Amniotic epithelial cell (primary cell): ENCODE results near the gene LRRC26.
A peak's percentile ranks its signal among the peaks of the same experiment; 100 is the strongest.
"Not testable (repeated sequence)": the region's sequence is repeated elsewhere in the genome, so short reads cannot be mapped to it uniquely, and the experiment has no call there.

Source experiments
- DNase-seq: peaks from one replicate; pipeline ENCODE4 v3.0.0-alpha.2; 2010; ENCODE audit warnings: low read depth

Gene LRRC26

GRCh38 chr9:137136261-137136880, 33.5 kb downstream of the LRRC26 start:
- no peak for DNase-seq

DNA sequence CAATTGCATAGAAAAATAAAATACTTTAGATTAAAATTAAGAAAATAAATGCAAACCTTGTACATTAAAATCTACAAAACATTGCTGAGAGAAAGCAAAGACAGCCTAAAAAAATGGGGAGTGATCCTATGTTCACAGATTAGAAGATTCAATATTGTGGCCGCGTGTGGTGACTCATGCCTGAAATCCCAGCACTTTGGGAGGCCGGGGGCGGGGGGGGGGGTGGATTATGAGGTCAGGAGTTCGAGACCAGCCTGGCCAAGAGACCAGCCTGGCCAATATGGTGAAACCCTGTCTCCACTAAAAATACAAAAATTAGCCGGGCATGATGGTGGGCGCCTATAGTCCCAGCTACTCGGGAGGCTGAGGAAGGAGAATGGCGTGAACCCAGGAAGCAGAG, 34.7 kb downstream of the LRRC26 start:
- not testable (repeated sequence) for DNase-seq

GRCh38 chr9:137134191-137134590, 35.7 kb downstream of the LRRC26 start:
- DNase-seq = no peak

DNA sequence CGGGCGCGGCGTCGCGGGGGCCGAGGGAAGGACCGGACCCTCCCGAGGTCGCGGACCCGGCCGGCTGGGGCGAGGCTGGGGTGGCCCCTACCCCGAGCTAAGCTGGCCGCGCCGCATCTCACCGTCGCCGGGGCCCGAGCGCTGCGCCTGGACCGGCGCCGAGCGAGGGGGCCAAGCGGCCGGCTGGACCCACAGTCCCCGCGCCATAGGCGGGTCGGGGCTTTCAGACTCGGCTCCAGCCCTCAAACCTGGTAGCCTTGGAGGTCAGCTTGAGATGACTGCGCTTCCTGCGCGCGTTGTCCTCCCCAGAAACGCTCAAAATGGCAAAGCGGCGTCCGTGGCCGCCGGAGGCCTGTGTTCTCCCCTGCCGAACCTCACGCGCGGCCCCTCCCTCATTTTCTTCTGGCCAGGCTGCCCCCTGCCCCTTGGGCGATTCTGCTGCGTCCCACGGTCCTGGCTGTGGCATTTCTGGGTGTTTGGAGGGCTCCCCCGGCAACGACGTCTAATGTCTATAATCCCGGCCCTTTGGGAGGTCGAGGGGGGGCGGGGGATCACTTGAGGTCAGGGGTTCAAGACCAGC, 39.6 kb downstream of the LRRC26 start:
- no peak for DNase-seq

GRCh38 chr9:137129456-137130175, 40.2 kb downstream of the LRRC26 start:
- DNase-seq = peak; percentile 88

GRCh38 chr9:137128862-137129455, 40.9 kb downstream of the LRRC26 start:
- no peak for DNase-seq

DNA sequence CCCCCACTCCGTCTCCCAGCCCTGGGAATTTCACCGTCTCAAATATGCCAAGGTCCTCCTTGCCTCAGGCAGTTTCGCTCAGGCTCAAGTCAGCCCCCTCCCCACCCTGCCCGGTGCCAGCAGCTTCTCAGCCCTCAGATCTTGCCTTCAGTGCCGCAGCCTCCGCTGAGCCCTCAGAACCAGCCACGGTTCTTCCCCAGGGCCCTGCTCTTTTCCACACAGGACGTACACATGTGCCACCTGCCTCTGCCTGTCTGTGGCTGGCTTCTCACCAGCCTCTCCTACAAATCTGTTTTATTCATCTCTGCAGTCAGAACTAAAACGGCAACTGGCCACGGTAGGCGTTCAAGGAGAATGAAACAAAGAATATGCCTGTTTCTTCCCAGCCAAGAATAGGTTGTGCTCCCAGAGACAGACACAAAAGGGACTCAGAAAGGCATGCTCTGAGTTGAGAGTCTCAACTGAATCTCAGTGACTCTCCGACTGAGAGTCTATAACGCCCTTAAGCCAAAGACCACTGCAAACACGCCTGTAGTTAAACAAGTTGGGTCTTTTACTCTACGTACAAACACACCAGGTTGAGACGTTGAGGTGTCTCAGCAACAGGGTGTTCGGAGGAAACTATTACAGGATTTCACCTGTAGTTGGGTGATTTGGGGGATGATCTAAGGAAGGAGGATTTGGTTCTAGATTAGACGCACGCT, 41.5 kb downstream of the LRRC26 start:
- DNase-seq = no peak

- peak; percentile 43 for DNase-seq
These were observed 42.3 kb downstream of the LRRC26 start for GRCh38 chr9:137127301-137128157.

GRCh38 chr9:137126786-137127185, 43.1 kb downstream of the LRRC26 start:
- DNase-seq = no peak

- DNase-seq = not testable (repeated sequence)
These were observed 45.8 kb downstream of the LRRC26 start for GRCh38 chr9:137123952-137124462.

- DNase-seq = no peak
These were observed 46.4 kb downstream of the LRRC26 start for GRCh38 chr9:137123468-137123837.

- DNase-seq = not testable (repeated sequence)
These were observed 46.9 kb downstream of the LRRC26 start for GRCh38 chr9:137122796-137123467.

DNA sequence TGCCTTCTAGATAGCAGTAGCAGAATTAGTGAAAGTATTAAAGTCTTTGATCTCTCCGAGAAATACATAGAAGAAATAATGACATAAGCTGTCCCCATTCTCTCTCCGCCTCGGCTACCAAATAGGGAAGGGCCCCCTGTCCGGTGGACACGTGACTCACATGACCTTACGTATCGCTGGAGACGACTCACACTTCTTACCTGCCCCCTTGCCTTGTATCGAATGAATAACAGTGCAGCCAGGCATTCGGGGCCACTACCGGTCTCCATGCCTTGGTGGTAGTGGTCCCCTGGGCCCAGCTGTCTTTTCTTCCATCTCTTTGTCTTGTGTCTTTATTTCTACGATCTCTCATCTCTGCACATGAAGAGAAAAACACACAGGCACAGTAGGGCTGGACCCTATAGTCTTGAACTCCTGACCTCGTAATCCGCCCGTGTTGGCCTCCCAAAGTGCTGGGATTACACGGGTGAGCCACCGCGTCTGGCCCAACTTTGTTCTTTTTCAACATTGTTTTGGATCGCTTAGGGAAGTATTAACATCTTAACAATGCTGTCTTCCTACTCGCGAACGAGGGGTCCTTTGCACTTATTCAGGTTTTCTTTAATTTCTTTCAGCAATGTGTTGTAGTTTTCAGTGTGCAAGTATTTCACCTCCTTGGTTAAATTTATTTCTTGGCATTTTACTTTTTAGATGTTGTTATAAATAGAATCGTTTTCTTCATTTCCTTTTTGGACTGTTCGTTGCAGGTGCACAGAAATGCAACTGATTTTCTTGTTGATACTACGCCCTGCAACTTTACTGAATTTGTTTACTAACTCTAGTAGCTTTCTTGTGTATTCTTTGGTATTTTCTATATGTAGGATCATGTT, 47.7 kb downstream of the LRRC26 start:
- DNase-seq = not testable (repeated sequence)
